ENCODE results near the gene AHNAK2.

Gene AHNAK2

GRCh38 chr14:104994978-104995377 is 16.8 kb upstream of the AHNAK2 start:
- no peak overlapping the region for H3K4me3 ChIP-seq (ENCODE audit: low read depth, low read length)
- TF ChIP-seq, protein P1, sequence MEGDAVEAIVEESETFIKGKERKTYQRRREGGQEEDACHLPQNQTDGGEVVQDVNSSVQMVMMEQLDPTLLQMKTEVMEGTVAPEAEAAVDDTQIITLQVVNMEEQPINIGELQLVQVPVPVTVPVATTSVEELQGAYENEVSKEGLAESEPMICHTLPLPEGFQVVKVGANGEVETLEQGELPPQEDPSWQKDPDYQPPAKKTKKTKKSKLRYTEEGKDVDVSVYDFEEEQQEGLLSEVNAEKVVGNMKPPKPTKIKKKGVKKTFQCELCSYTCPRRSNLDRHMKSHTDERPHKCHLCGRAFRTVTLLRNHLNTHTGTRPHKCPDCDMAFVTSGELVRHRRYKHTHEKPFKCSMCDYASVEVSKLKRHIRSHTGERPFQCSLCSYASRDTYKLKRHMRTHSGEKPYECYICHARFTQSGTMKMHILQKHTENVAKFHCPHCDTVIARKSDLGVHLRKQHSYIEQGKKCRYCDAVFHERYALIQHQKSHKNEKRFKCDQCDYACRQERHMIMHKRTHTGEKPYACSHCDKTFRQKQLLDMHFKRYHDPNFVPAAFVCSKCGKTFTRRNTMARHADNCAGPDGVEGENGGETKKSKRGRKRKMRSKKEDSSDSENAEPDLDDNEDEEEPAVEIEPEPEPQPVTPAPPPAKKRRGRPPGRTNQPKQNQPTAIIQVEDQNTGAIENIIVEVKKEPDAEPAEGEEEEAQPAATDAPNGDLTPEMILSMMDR (IDR thresholded peaks at IDR 0.05; ENCODE audit: insufficient read depth, low read depth, low read length, missing control alignments) = no peak
- DNase-seq (ENCODE audit: low read depth) = no peak

DNA sequence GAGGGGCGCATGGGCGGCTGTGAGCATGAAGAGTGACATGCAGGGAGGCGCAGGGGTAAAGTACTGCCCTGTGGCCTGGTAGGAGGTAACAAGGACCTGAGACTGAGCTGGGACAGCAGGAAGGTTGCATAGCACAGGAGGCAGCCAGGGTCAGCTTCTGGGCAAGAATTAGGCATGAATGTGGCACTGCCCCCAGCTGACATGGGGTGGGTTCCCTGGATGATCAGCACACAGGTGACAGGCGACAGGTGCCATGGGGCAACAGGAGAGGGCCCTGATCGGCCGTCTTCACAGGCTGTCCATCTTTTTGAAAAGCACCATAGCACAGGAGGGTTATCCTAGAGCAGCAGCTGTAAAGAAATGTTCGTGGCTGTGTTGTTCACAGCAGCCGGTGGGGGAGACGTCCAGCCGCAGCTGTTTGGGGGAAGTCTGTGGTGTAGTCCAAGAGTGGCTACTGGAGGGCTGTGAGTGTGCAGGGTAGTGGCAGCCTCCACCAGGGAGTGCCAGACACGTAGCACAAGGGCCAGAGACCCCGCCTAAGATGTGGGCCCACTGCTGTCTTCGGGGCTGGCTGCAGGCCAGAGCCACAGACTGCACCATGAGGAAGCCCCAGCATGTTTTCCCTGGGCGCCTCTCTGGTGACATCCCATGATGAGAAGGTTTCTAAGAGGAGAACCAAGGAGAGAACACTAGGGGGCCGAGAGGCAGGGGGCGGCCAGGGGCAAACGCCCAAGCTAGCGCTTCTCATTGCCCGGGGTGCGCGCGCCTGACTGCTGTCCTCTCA is 15.8 kb upstream of the AHNAK2 start:
- TF ChIP-seq, protein P1 (IDR thresholded peaks at IDR 0.05; ENCODE audit: insufficient read depth, low read depth, low read length, missing control alignments) = no peak
- DNase-seq (ENCODE audit: low read depth) = no peak
- H3K4me3 ChIP-seq (ENCODE audit: low read depth, low read length) = no peak overlapping the region

GRCh38 chr14:104993306-104993705 is 15.1 kb upstream of the AHNAK2 start:
- TF ChIP-seq, protein P1 (IDR thresholded peaks at IDR 0.05; ENCODE audit: insufficient read depth, low read depth, low read length, missing control alignments) = no peak
- DNase-seq (ENCODE audit: low read depth) = no peak
- no peak overlapping the region for H3K4me3 ChIP-seq (ENCODE audit: low read depth, low read length)

DNA sequence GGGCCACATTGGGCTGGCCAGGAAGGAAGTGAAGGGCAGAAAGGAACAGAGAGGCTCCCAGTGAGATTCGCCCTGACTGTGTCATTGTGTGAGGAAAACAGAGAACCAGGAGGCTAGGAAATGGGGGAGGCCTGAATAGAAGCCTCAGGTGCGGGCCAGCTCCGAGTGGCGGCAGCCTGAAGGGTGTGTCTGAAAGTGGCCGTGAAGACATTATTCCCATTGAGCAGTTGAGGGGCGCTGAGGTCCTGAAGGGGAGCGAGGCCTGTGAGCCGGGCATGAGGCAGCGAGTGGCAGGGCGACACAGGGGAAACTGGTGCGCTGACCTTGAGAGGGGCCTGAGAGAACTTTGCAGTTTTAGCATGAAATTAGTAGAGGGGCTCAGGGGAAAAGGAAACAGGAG is 14.3 kb upstream of the AHNAK2 start:
- no peak for DNase-seq (ENCODE audit: low read depth)
- no peak overlapping the region for H3K4me3 ChIP-seq (ENCODE audit: low read depth, low read length)
- TF ChIP-seq, protein P1 (IDR thresholded peaks at IDR 0.05; ENCODE audit: insufficient read depth, low read depth, low read length, missing control alignments) = no peak

GRCh38 chr14:104991896-104992230 is 13.7 kb upstream of the AHNAK2 start:
- TF ChIP-seq, protein P1 (IDR thresholded peaks at IDR 0.05; ENCODE audit: insufficient read depth, low read depth, low read length, missing control alignments) = no peak
- DNase-seq (ENCODE audit: low read depth) = no peak
- no peak overlapping the region for H3K4me3 ChIP-seq (ENCODE audit: low read depth, low read length)

GRCh38 chr14:104989951-104990303 is 11.8 kb upstream of the AHNAK2 start:
- DNase-seq (ENCODE audit: low read depth) = no peak
- TF ChIP-seq, protein P1 (IDR thresholded peaks at IDR 0.05; ENCODE audit: insufficient read depth, low read depth, low read length, missing control alignments) = no peak
- no peak overlapping the region for H3K4me3 ChIP-seq (ENCODE audit: low read depth, low read length)

All from GM12865 (cell line).